Caco-2 (cell line): ENCODE data around the gene BOD1. TPM values are rescaled to one million over a fixed set of nuclear protein-coding genes. Genes with fewer than 3 reads are reported as not detected.

ENCODE experiments used
- BruUV-seq: library from RNA; stranded (reverse); fragments of 400-500 nt; replicated peaks from 2 replicates; lab custom pipeline; 2021; lab: Mats Ljungman, UMichigan
- CTCF ChIA-PET: fragments of 300-600 bp; sonication (Branson Sonifier 250); formaldehyde crosslinking; loops from one replicate; lab custom pipeline; 2022; ENCODE audit warnings: antibody characterized with exemption; lab: Charles Lee
- POLR2A ChIA-PET: fragments of 300-600 bp; sonication (Branson Sonifier 250); formaldehyde crosslinking; loops from one replicate; lab custom pipeline; 2022; ENCODE audit warnings: antibody characterized with exemption; lab: Charles Lee
- DNase-seq, 2 experiments: peaks; one replicate each; pipeline versions ENCODE4 v3.0.0 to v3.0.0-alpha.2; 2020 to 2022
- H3K27me3 ChIP-seq: replicated peaks from 2 replicates; pipeline ENCODE4 v1.6.0; 2011; ENCODE audit warnings: low read length; ENCODE audit not compliant: control insufficient read depth, insufficient read depth
- H3K36me3 ChIP-seq: 2 replicates; pipeline ENCODE4 v1.5.1; 2011; ENCODE audit warnings: low read length; ENCODE audit not compliant: control insufficient read depth, insufficient read depth
- H3K4me1 ChIP-seq: fragments of 250-450 bp; sonication (Bioruptor Pico); 2 replicates; pipeline ENCODE4 v1.5.1; 2020; ENCODE audit warnings: mild to moderate bottlenecking
- H3K4me3 ChIP-seq: 2 replicates; pipeline ENCODE4 v1.5.1; 2011; ENCODE audit warnings: low read depth, mild to moderate bottlenecking, control low read depth, low read length
- H3K9me3 ChIP-seq: fragments of 250-450 bp; sonication (Bioruptor Pico); 2 replicates; pipeline ENCODE4 v1.5.1; 2020; ENCODE audit warnings: mild to moderate bottlenecking, moderate library complexity
- H3K27ac Mint-ChIP-seq: one replicate; pipeline ENCODE4 v1.8.0; 2022; ENCODE audit warnings: mixed read lengths; ENCODE audit not compliant: unreplicated experiment
- H3K27me3 Mint-ChIP-seq: one replicate; pipeline ENCODE4 v1.8.0; 2022; ENCODE audit warnings: mixed read lengths; ENCODE audit not compliant: insufficient read depth, unreplicated experiment
- H3K36me3 Mint-ChIP-seq: one replicate; pipeline ENCODE4 v1.8.0; 2022; ENCODE audit warnings: mild to moderate bottlenecking, mixed read lengths; ENCODE audit not compliant: insufficient read depth, unreplicated experiment
- H3K4me1 Mint-ChIP-seq: one replicate; pipeline ENCODE4 v1.8.0; 2022; ENCODE audit warnings: low read depth, mixed read lengths; ENCODE audit not compliant: unreplicated experiment
- H3K4me3 Mint-ChIP-seq: one replicate; pipeline ENCODE4 v1.8.0; 2022; ENCODE audit warnings: mild to moderate bottlenecking, moderate library complexity, mixed read lengths; ENCODE audit not compliant: unreplicated experiment
- H3K9me3 Mint-ChIP-seq: one replicate; pipeline ENCODE4 v1.8.0; 2022; ENCODE audit warnings: mixed read lengths; ENCODE audit not compliant: unreplicated experiment
- CTCF ChIP-seq, 2 experiments: fragments of 200-600 bp in 1 of 2; IDR thresholded peaks; 1 replicate in 1 of 2; 2 replicates in 1 of 2; pipeline versions ENCODE4 v1.5.1 to v1.8.0; 2011 to 2022; ENCODE audit warnings: antibody characterized with exemption in 1 of 2, control low read depth in 1 of 2, inconsistent platforms in 1 of 2, low read depth in 1 of 2, low read length in 1 of 2, mild to moderate bottlenecking in 1 of 2, moderate library complexity in 1 of 2; ENCODE audit not compliant: insufficient read depth in 1 of 2, severe bottlenecking in 1 of 2, unreplicated experiment in 1 of 2
- intact Hi-C: fragments of 100-400 bp; cut with micrococcal nuclease; formaldehyde crosslinking; loops from one replicate; pipeline ENCODE4 v1.10.0; 2022; ENCODE audit not compliant: unreplicated experiment
- total RNA-seq: library from RNA; stranded (reverse); gene quantifications from 2 replicates; pipeline ENCODE4 v1.2.3, GENCODE V29; 2022

The BOD1 gene
- total RNA-seq, 1 experiment from 2014 or later, result 120 TPM

- ChIA-PET POLR2A (no interaction called here), CTCF (no interaction called here)
- H3K9me3 Mint-ChIP-seq, result no peaks in the 10 kb centered on the region
- Histone ChIP-seq H3K4me1 (no peaks in the 10 kb centered on the region), H3K36me3 (no peaks in the 10 kb centered on the region; the same call in 1 of the 2 replicates), H3K4me3 (no peak overlapping the region), H3K27me3 (no peaks in the 10 kb centered on the region), H3K9me3 (0 out of 2 replicates have a peak, but pooled peaks cover under 1% of the 10 kb centered on the region)
- H3K36me3 Mint-ChIP-seq, result peaks cover 10% of the 10 kb centered on the region
- H3K4me1 Mint-ChIP-seq, result no peaks in the 10 kb centered on the region
- no peaks in the 10 kb centered on the region for H3K27me3 Mint-ChIP-seq
- intact Hi-C loops, result no loop called here
- TF ChIP-seq CTCF (IDR thresholded peaks at IDR 0.05; ENCODE audit: insufficient read depth in 1 of 2, low read depth in 1 of 2, low read length in 1 of 2, severe bottlenecking in 1 of 2, unreplicated experiment in 1 of 2), result no peak
- no peak overlapping the region for H3K27ac Mint-ChIP-seq
- H3K4me3 Mint-ChIP-seq, result no peak overlapping the region
- no TSS peak for BruUV-seq
- DNase-seq, result no peak
Measured at GRCh38 chr5:173598686-173599085, 17.8 kb downstream of the BOD1 start.

- Mint-ChIP-seq H3K27me3 (no peaks in the 10 kb centered on the region), H3K4me1 (no peaks in the 10 kb centered on the region), H3K36me3 (peaks cover 10% of the 10 kb centered on the region), H3K27ac (no peak overlapping the region), H3K9me3 (peaks cover 2% of the 10 kb centered on the region), H3K4me3 (no peak overlapping the region)
- intact Hi-C loops, result no loop called here
- Histone ChIP-seq H3K9me3 (peaks cover 12% of the 10 kb centered on the region), H3K4me1 (no peaks in the 10 kb centered on the region), H3K36me3 (no peaks in the 10 kb centered on the region; the same call in 1 of the 2 replicates), H3K27me3 (no peaks in the 10 kb centered on the region), H3K4me3 (no peak overlapping the region)
- TF ChIP-seq CTCF (IDR thresholded peaks at IDR 0.05; ENCODE audit: insufficient read depth in 1 of 2, low read depth in 1 of 2, low read length in 1 of 2, severe bottlenecking in 1 of 2, unreplicated experiment in 1 of 2), result no peak
- ChIA-PET CTCF (interaction anchor here (1.3 kb wide), 1 partner anchor 15 kb away, joined by 3 read pairs; no protein-coding TSS in a partner anchor), POLR2A (no interaction called here)
- no peak for DNase-seq
- BruUV-seq, result no TSS peak
Measured at GRCh38 chr5:173597304-173597703, 19.1 kb downstream of the BOD1 start.

GRCh38 chr5:173595841-173596240 lies 20.6 kb downstream of the BOD1 start:
- Mint-ChIP-seq H3K36me3 (peaks cover 10% of the 10 kb centered on the region), H3K4me1 (no peaks in the 10 kb centered on the region), H3K9me3 (peaks cover 11% of the 10 kb centered on the region), H3K27me3 (no peaks in the 10 kb centered on the region), H3K4me3 (no peak overlapping the region), H3K27ac (no peak overlapping the region)
- H3K4me1 ChIP-seq, result no peaks in the 10 kb centered on the region
- CTCF ChIA-PET, result no interaction called here
- H3K9me3 ChIP-seq, result peaks cover 24% of the 10 kb centered on the region
- no peaks in the 10 kb centered on the region for H3K27me3 ChIP-seq
- no peak overlapping the region for H3K4me3 ChIP-seq
- no TSS peak for BruUV-seq
- POLR2A ChIA-PET, result no interaction called here
- no peak for TF ChIP-seq CTCF (IDR thresholded peaks at IDR 0.05; ENCODE audit: insufficient read depth in 1 of 2, low read depth in 1 of 2, low read length in 1 of 2, severe bottlenecking in 1 of 2, unreplicated experiment in 1 of 2)
- H3K36me3 ChIP-seq, result no peaks in the 10 kb centered on the region; the same call in 1 of the 2 replicates
- intact Hi-C loops, result no loop called here
- DNase-seq, result no peak
